Islet of Langerhans (tissue), 1 donor: ENCODE measurements around the gene DYNC1I1.

Experiments
- FAIRE-seq: peaks from one replicate; lab custom pipeline; 2011; peaks lifted over from hg19 to GRCh38; lab: Jason Lieb, UNC

DYNC1I1 gene

DNA sequence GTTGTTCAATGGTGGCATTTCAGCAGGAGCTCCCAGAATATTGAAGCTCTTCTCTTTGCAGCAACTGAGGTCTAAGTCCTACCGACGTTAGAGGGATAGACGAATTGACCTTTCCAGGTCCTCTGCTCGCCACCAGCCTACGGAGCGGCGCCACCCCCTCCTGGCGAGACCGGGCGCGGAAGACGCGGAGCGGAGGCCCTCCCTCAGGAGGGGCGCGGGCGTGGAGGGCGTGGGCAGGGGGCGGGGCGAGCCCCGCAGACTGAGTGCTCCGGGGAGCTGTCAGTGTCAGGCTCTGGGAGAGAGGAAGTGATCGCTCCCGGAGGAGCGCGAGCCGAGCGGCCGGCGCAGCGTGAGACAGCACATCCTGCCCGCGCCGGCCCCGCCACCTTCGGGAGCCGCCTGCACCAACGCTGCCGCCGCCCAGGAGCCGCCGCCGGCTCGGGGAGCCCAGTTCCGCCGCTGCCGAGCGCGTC, at the start of gene DYNC1I1:
Gene DYNC1I1 (plus strand): TSS at position 257 of the 473 bp plus-strand sequence. CDS start 32,176 bp downstream, outside the sequence.
- no peak for FAIRE-seq

GRCh38 chr7:95723583-95724180, 48.7 kb upstream of the DYNC1I1 start:
- FAIRE-seq = peak; percentile 97

- FAIRE-seq = peak; percentile 38
These were observed 47.1 kb upstream of the DYNC1I1 start for GRCh38 chr7:95725205-95725604.

DNA sequence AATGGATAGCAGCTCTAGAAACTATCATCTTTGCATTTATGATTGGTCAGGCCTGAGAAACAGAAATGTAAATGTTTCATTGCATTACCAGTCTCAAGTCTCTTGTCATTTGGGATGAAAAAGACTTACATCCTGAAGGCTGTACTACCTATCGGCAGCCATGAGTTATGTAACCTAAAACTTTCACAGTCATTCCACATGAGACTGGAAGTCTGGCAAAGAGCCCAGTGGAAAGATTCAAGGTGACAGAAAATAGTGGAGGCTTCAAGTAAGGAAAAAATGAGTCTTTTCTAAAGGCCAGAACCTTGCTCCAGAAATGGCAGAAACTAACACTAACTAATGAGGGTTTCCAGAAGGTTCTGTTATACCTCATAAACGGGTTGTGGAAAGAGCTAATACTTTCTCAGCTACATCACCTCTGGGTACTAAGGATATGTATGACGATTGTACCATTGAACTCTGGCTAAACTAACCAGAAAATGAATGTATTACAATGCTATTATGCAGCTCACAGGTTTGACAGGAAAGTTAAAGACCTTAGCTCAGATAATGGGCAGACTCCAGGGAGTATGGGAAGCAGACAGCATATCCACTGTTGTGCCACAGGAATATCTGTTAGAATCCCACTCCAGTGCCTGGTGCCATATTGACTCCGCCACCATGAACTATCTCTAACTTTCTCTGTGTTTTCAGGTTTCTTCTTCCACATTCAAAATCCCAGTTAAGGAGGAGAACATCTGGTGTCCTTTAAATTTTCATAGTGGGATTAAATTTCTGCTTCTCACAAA, 41.7 kb upstream of the DYNC1I1 start:
- FAIRE-seq = no peak

GRCh38 chr7:95736635-95737034, 35.7 kb upstream of the DYNC1I1 start:
- no peak for FAIRE-seq

GRCh38 chr7:95737828-95738505, 34.4 kb upstream of the DYNC1I1 start:
- no peak for FAIRE-seq

- FAIRE-seq = no peak
These were observed 23.3 kb upstream of the DYNC1I1 start for GRCh38 chr7:95749044-95749443.

- no peak for FAIRE-seq
These were observed 22.8 kb upstream of the DYNC1I1 start for GRCh38 chr7:95749515-95749914.

DNA sequence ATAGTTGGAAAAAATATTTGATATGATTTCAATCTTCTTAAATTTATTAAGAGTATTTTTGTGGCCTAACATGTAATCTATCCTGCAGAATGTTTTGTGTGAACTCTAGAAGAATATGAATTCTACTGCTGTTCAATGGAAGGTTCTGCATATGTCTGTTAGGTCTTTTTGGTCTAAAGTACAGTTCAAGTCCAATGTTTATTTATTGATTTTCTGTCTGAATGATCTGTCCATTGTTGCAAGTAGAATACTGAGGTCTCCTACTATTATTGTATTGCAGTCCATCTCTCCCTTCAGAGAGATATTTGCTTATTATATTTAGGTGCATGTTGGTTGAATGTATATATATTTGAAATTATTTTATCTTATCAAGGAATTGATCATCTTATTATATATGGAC, 18.9 kb upstream of the DYNC1I1 start:
- no peak for FAIRE-seq

GRCh38 chr7:95755277-95755934, 16.9 kb upstream of the DYNC1I1 start:
- no peak for FAIRE-seq

GRCh38 chr7:95758187-95758586, 14.2 kb upstream of the DYNC1I1 start:
- FAIRE-seq = no peak

GRCh38 chr7:95766086-95766485, 6.3 kb upstream of the DYNC1I1 start:
- no peak for FAIRE-seq

DNA sequence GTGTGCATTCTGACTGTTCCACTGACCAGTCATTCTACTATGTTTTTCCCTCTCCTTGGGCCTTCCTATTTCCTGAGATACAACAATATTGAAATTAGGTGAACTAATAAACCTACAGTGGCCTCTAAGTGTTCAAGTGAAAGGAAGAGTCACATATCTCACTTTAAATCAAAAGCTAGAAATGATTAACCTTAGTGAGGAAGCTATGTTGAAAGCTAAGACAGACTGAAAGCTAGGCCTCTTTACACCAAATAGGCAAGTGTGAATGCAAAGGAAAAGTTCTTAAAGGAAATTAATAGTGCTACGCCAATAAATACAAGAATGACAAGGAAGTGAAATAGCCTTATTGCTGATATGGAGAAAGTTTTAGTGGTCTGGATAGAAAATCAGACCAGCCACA, 5.7 kb upstream of the DYNC1I1 start:
- FAIRE-seq = no peak

DNA sequence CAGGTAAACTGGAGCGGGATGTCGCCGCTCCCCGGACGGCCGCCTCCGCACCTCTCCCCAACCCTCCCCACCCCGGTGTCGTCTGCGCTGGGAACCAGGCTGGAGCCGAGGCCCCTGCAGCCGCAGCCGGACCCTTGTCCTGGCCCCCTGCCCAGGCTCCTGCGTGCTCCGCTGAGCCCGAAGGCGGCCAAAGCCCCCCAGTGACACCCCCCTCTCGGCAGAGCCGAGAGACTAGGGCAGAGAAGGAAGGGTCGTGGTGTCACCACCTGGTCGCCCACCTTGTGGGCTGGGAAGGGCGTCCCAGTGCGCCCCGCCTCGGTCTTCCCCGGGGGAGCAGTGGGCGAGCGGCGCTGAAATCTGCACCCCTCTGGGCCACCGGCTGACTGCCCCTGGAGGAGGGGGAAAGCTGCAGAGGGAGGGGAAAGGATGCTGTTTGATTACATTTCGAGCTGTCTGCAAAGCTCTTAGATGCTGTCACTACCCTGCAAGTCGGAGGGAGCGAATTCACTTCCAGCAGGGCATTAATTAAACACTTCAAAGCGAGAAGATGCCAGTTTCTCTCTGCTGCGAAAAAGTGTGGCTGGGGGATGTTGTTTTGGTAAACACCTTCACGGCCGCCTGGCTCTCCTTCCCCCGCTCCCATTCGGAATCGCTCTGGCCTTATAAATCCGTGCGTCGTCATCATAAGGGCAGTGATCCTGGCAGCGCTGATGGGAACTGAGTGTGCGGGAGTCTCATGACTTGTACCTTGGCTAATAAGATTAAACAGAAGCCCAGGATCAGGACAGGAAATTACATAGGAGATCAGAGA, 622 bp downstream of the DYNC1I1 start:
- no peak for FAIRE-seq

DNA sequence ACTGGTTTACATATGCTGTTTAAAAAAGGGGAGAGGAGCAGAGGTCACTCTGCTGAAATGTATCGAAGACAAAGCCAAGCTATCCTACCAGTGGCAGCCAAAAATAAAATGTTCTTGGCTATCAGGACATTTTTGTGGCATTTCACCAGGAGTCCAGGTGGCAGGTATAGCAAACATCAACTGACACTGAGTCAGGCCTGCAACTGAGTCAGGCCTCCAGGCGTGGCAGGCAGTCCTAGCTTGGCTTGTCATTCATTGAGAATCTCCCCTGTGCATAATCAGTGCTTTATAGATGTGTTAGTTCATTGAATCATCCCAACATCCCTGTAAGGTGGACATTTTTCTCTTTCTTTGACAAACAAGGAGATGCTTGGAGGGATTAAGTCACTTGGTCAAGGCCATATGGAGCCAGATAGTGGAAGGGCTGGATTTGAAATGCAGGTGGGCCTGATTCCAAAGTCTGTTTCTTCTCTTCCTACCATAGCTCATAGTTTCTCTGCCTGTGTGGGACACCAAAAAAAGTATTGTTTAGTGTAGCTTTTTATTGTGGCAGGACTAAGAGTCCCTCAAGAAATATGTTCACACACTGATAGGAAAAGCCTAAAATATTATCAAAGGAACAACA, 4.3 kb downstream of the DYNC1I1 start:
- no peak for FAIRE-seq

- no peak for FAIRE-seq
These were observed 4.9 kb downstream of the DYNC1I1 start for GRCh38 chr7:95777269-95777668.

GRCh38 chr7:95780665-95781064, 8.3 kb downstream of the DYNC1I1 start:
- FAIRE-seq = no peak

GRCh38 chr7:95781961-95782586, 9.7 kb downstream of the DYNC1I1 start:
- no peak for FAIRE-seq

GRCh38 chr7:95784796-95785195, 12.4 kb downstream of the DYNC1I1 start:
- FAIRE-seq = no peak

DNA sequence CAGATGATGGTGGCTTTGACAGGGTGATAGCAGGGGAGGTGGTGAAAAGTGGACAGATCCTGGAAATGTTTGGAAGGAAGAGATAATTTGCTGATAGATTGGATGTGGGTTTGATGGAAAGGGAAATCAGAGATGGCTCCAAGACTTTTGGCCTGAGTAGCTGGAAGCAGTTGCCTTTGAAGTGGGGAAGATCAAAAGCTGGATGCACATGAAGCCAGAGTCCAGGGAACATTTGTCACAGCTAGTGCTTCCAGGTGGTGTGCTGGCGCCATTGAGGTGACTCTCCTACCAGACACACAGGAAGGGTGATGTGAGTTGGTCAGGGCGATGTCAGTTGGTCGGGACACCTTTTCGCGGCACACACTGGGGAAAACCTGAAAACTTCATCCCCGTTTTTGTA, 15.9 kb downstream of the DYNC1I1 start:
- FAIRE-seq = no peak

GRCh38 chr7:95788884-95789283, 16.5 kb downstream of the DYNC1I1 start:
- no peak for FAIRE-seq
